ENCODE measurements around the gene STPG4. TPM values are rescaled to one million over a fixed set of nuclear protein-coding genes. Genes with fewer than 3 reads are reported as not detected.

STPG4 gene
- total RNA-seq, 1 experiment from 2014 or later: 8.7 TPM

- intact Hi-C loops (cut with micrococcal nuclease; ENCODE audit: unreplicated experiment): no loop called here
- no peaks in the 10 kb centered on the region for H3K27me3 ChIP-seq (ENCODE audit: insufficient read depth, low read depth)
- H3K4me2 ChIP-seq: no peak overlapping the region
- ChIA-PET CTCF (no interaction called here), POLR2A (ENCODE audit: unreplicated experiment) (no interaction called here)
- BruUV-seq (replicated peaks): no TSS peak
- TF ChIP-seq CTCF (conservative IDR thresholded peaks at IDR 0.05) (no peak), EZH2 (IDR thresholded peaks at IDR 0.05; ENCODE audit: low read depth) (no peak)
- no peaks in the 10 kb centered on the region for H3K9me2 ChIP-seq (ENCODE audit: insufficient read depth)
- DNase-seq: no peak
- H3K36me3 ChIP-seq (ENCODE audit: low read depth): no peaks in the 10 kb centered on the region
- no peak overlapping the region for H2AFZ ChIP-seq
- H3K9me3 ChIP-seq (ENCODE audit: insufficient read depth, low read depth): peaks cover 10% of the 10 kb centered on the region; the same call in 1 of the 2 replicates
- peaks cover 9% of the 10 kb centered on the region for H3K4me1 ChIP-seq (replicated peaks; ENCODE audit: insufficient read depth)
- no peak overlapping the region for H3K27ac ChIP-seq
- H3K4me3 ChIP-seq: no peak overlapping the region
- no peaks in the 10 kb centered on the region for H4K20me1 ChIP-seq (ENCODE audit: insufficient read depth)
- no peaks in the 10 kb centered on the region for H3K79me2 ChIP-seq (ENCODE audit: low read depth)
- 0 out of 2 replicates have a peak, but pooled peaks cover 3% of the 10 kb centered on the region for H3F3A ChIP-seq (ENCODE audit: insufficient read depth, low read depth)
Measured at GRCh38 chr2:47129191-47129706, 25.9 kb downstream of the STPG4 start.

DNA sequence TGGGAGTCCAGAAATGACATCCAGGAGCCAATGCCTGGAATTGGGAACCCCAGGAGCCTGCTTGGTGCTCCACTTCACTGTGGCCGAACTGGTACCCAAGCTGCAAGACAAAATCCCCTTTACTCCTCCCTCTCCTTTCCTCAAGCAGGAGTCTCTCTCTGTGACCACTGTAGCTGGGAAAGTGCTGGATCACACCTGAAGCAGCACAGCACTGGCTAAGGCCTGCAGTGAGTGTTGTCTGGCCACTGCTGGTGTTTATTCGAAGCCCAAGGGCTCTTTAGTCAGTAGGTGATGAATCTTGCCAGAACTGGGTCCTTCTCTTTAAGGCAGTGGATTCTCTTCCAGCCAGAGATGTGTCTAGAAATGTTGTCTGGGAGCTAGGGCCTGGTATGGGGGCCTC, 26.4 kb downstream of the STPG4 start:
- 0 out of 2 replicates have a peak, but pooled peaks cover 3% of the 10 kb centered on the region for H3F3A ChIP-seq (ENCODE audit: insufficient read depth, low read depth)
- H3K4me3 ChIP-seq: no peak overlapping the region
- H3K27me3 ChIP-seq (ENCODE audit: insufficient read depth, low read depth): no peaks in the 10 kb centered on the region
- no peak overlapping the region for H2AFZ ChIP-seq
- ChIA-PET POLR2A (ENCODE audit: unreplicated experiment) (no interaction called here), CTCF (no interaction called here)
- H3K36me3 ChIP-seq (ENCODE audit: low read depth): no peaks in the 10 kb centered on the region
- no TSS peak for BruUV-seq (replicated peaks)
- peaks cover 9% of the 10 kb centered on the region for H3K4me1 ChIP-seq (replicated peaks; ENCODE audit: insufficient read depth)
- no peaks in the 10 kb centered on the region for H3K9me2 ChIP-seq (ENCODE audit: insufficient read depth)
- intact Hi-C loops (cut with micrococcal nuclease; ENCODE audit: unreplicated experiment): no loop called here
- no peak overlapping the region for H3K4me2 ChIP-seq
- H4K20me1 ChIP-seq (ENCODE audit: insufficient read depth): no peaks in the 10 kb centered on the region
- DNase-seq: no peak
- peaks cover 7% of the 10 kb centered on the region; the same call in 1 of the 2 replicates for H3K9me3 ChIP-seq (ENCODE audit: insufficient read depth, low read depth)
- TF ChIP-seq CTCF (conservative IDR thresholded peaks at IDR 0.05): no peak
- no peak for TF ChIP-seq EZH2 (IDR thresholded peaks at IDR 0.05; ENCODE audit: low read depth)
- H3K79me2 ChIP-seq (ENCODE audit: low read depth): no peaks in the 10 kb centered on the region
- H3K27ac ChIP-seq: no peak overlapping the region

DNA sequence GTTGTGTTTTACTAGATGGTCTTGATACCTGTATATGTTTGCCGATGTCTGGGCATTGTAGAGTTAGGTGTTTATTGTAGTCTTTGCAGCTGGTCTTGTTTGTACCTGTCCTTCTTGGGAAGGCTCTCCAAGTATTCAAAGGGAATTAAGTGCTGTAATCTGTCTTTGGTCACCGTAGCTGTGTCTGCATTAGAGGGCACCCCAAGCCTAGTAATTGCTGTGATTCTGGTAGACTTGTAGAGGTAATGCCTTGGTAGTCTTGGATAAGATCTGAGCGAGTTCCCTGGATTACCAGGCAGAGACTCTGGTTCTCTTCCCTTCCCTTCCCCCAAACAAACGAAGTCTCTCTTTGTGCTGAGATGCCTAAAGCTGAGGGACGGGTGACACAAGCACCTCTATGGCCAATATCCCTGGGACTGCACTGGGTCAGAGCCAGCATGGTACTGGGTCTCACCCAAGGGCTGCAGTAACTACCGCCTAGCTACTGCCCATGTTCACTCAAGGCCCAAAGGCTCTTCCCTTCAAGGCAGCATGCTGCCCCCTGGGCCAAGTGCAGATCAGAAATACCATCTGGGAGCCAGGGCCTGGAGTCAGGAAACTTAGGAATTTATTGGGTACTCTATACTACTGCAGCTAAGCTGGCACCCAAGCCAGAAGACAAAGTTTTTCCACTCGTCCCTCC, 27.1 kb downstream of the STPG4 start:
- CTCF ChIA-PET: no interaction called here
- peaks cover 7% of the 10 kb centered on the region; the same call in 1 of the 2 replicates for H3K9me3 ChIP-seq (ENCODE audit: insufficient read depth, low read depth)
- H3K27ac ChIP-seq: no peak overlapping the region
- H3F3A ChIP-seq (ENCODE audit: insufficient read depth, low read depth): 0 out of 2 replicates have a peak, but pooled peaks cover 3% of the 10 kb centered on the region
- intact Hi-C loops (cut with micrococcal nuclease; ENCODE audit: unreplicated experiment): no loop called here
- H3K9me2 ChIP-seq (ENCODE audit: insufficient read depth): no peaks in the 10 kb centered on the region
- no TSS peak for BruUV-seq (replicated peaks)
- no peak overlapping the region for H3K4me2 ChIP-seq
- H3K27me3 ChIP-seq (ENCODE audit: insufficient read depth, low read depth): no peaks in the 10 kb centered on the region
- no peaks in the 10 kb centered on the region for H3K79me2 ChIP-seq (ENCODE audit: low read depth)
- no peak overlapping the region for H3K4me3 ChIP-seq
- H3K36me3 ChIP-seq (ENCODE audit: low read depth): no peaks in the 10 kb centered on the region
- no peak for TF ChIP-seq CTCF (conservative IDR thresholded peaks at IDR 0.05)
- no peak for TF ChIP-seq EZH2 (IDR thresholded peaks at IDR 0.05; ENCODE audit: low read depth)
- H4K20me1 ChIP-seq (ENCODE audit: insufficient read depth): no peaks in the 10 kb centered on the region
- H3K4me1 ChIP-seq (replicated peaks; ENCODE audit: insufficient read depth): peaks cover 9% of the 10 kb centered on the region
- DNase-seq: no peak
- POLR2A ChIA-PET (ENCODE audit: unreplicated experiment): no interaction called here
- H2AFZ ChIP-seq: no peak overlapping the region
